Loucy (cell line): Measurements from ENCODE around the gene P2RY1.

Experiments
- H2AFZ ChIP-seq: fragments of 200-600 bp; sonication (generic); 2 replicates; pipeline ENCODE4 v1.6.0; 2016; ENCODE audit warnings: antibody characterized with exemption, mild to moderate bottlenecking, low read length, moderate library complexity
- H3F3A ChIP-seq: fragments of 200-600 bp; 2 replicates; pipeline ENCODE4 v1.6.0; 2016; ENCODE audit warnings: antibody characterized with exemption, low read depth, mild to moderate bottlenecking
- H3K27me3 ChIP-seq: fragments of 200-600 bp; sonication (generic); 2 replicates; pipeline ENCODE4 v1.6.1; 2014; ENCODE audit warnings: low read length, mild to moderate bottlenecking; ENCODE audit not compliant: insufficient read depth, poor library complexity, severe bottlenecking
- H3K36me3 ChIP-seq: fragments of 200-600 bp; sonication (generic); 2 replicates; pipeline ENCODE4 v1.6.1; 2016; ENCODE audit warnings: low read length; ENCODE audit not compliant: insufficient read depth
- H3K4me1 ChIP-seq: fragments of 200-600 bp; sonication (generic); 2 replicates; pipeline ENCODE4 v1.5.1; 2014; ENCODE audit warnings: low read length, mild to moderate bottlenecking; ENCODE audit not compliant: insufficient read depth, poor library complexity, severe bottlenecking
- H3K4me2 ChIP-seq: fragments of 200-600 bp; sonication (generic); 2 replicates; pipeline ENCODE4 v1.6.0; 2014; ENCODE audit warnings: antibody characterized with exemption, low read length, low read depth, mild to moderate bottlenecking; ENCODE audit not compliant: poor library complexity, severe bottlenecking
- H3K4me3 ChIP-seq: fragments of 200-600 bp; sonication (generic); 2 replicates; pipeline ENCODE4 v1.5.1; 2014; ENCODE audit warnings: low read length, mild to moderate bottlenecking, mixed read lengths; ENCODE audit not compliant: poor library complexity, severe bottlenecking
- H3K79me2 ChIP-seq: fragments of 200-600 bp; sonication (generic); 2 replicates; pipeline ENCODE4 v1.6.1; 2014; ENCODE audit warnings: low read length; ENCODE audit not compliant: insufficient read depth
- H3K9ac ChIP-seq: fragments of 200-600 bp; sonication (generic); 2 replicates; pipeline ENCODE4 v1.6.0; 2014; ENCODE audit warnings: mild to moderate bottlenecking, low read depth, low read length, moderate library complexity; ENCODE audit not compliant: poor library complexity, severe bottlenecking
- H3K9me2 ChIP-seq: fragments of 200-600 bp; sonication (generic); replicated peaks from 2 replicates; pipeline ENCODE4 v1.6.1; 2016; ENCODE audit warnings: low read depth, low read length, mixed read lengths
- H3K9me3 ChIP-seq: fragments of 200-600 bp; sonication (generic); 2 replicates; pipeline ENCODE4 v1.6.1; 2014; ENCODE audit warnings: mild to moderate bottlenecking, antibody characterized with exemption, low read length, low read depth; ENCODE audit not compliant: insufficient read depth
- H4K20me1 ChIP-seq: fragments of 200-600 bp; sonication (generic); 2 replicates; pipeline ENCODE4 v1.6.0; 2014; ENCODE audit warnings: antibody characterized with exemption, low read length, mild to moderate bottlenecking; ENCODE audit not compliant: insufficient read depth, poor library complexity, severe bottlenecking
- CTCF ChIP-seq: fragments of 200-600 bp; sonication (generic); conservative IDR thresholded peaks from 2 replicates; pipeline ENCODE4 v1.5.1; 2014; ENCODE audit warnings: mild to moderate bottlenecking, antibody characterized with exemption, low read length
- EZH2phosphoT487 ChIP-seq: fragments of 200-600 bp; IDR thresholded peaks from 2 replicates; pipeline ENCODE4 v1.6.1; 2018; ENCODE audit warnings: antibody characterized with exemption, mild to moderate bottlenecking, moderate library complexity, borderline replicate concordance

The P2RY1 gene

GRCh38 chr3:152793969-152794368 lies 41.0 kb upstream of the P2RY1 start:
- no peak overlapping the region for H3K4me2 ChIP-seq
- H3K4me1 ChIP-seq, result peaks cover 19% of the 10 kb centered on the region
- TF ChIP-seq EZH2phosphoT487 (no peak), CTCF (no peak)
- H3K9ac ChIP-seq, result no peak overlapping the region
- H3F3A ChIP-seq, result peaks cover 3% of the 10 kb centered on the region; the same call in 1 of the 2 replicates
- no peaks in the 10 kb centered on the region for H3K27me3 ChIP-seq
- H3K79me2 ChIP-seq, result no peaks in the 10 kb centered on the region
- no peaks in the 10 kb centered on the region for H3K36me3 ChIP-seq
- H4K20me1 ChIP-seq, result no peaks in the 10 kb centered on the region
- no peak overlapping the region for H2AFZ ChIP-seq
- no peaks in the 10 kb centered on the region for H3K9me2 ChIP-seq
- H3K9me3 ChIP-seq, result no peaks in the 10 kb centered on the region
- no peak overlapping the region for H3K4me3 ChIP-seq

GRCh38 chr3:152797751-152798432 lies 37.0 kb upstream of the P2RY1 start:
- H3K4me1 ChIP-seq, result peaks cover 22% of the 10 kb centered on the region
- no peak for TF ChIP-seq EZH2phosphoT487
- no peak for TF ChIP-seq CTCF
- H3K79me2 ChIP-seq, result no peaks in the 10 kb centered on the region
- H3K27me3 ChIP-seq, result no peaks in the 10 kb centered on the region
- peak overlapping the region; percentile 59 for H3K4me2 ChIP-seq
- H3K9ac ChIP-seq, result peak overlapping the region; percentile 33
- H4K20me1 ChIP-seq, result no peaks in the 10 kb centered on the region
- H3K36me3 ChIP-seq, result no peaks in the 10 kb centered on the region
- H3K4me3 ChIP-seq, result peak overlapping the region; percentile 56
- peak overlapping the region; percentile 55 for H2AFZ ChIP-seq
- H3K9me2 ChIP-seq, result no peaks in the 10 kb centered on the region
- no peaks in the 10 kb centered on the region for H3K9me3 ChIP-seq
- peaks cover 3% of the 10 kb centered on the region; the same call in 1 of the 2 replicates for H3F3A ChIP-seq

GRCh38 chr3:152811974-152812760 lies 22.8 kb upstream of the P2RY1 start:
- Histone ChIP-seq H3K27me3 (no peaks in the 10 kb centered on the region), H3K9ac (no peak overlapping the region), H3K4me1 (peaks cover 2% of the 10 kb centered on the region), H3K9me2 (no peaks in the 10 kb centered on the region), H3F3A (no peaks in the 10 kb centered on the region), H3K9me3 (no peaks in the 10 kb centered on the region; the same call in 1 of the 2 replicates), H3K79me2 (no peaks in the 10 kb centered on the region), H3K4me2 (no peak overlapping the region), H2AFZ (peak overlapping the region; percentile 32), H4K20me1 (no peaks in the 10 kb centered on the region), H3K36me3 (no peaks in the 10 kb centered on the region), H3K4me3 (no peak overlapping the region)
- TF ChIP-seq EZH2phosphoT487 (no peak), CTCF (no peak)
